ENCODE data around the gene LGALS3BP. TPM values are rescaled to one million over a fixed set of nuclear protein-coding genes. Genes with fewer than 3 reads are reported as not detected.

LGALS3BP gene
- total and polyA plus RNA-seq, 2 donors (not counting 1 experiment from before 2014, with no cell fraction given) = 1.8 to 7.5 TPM

DNA sequence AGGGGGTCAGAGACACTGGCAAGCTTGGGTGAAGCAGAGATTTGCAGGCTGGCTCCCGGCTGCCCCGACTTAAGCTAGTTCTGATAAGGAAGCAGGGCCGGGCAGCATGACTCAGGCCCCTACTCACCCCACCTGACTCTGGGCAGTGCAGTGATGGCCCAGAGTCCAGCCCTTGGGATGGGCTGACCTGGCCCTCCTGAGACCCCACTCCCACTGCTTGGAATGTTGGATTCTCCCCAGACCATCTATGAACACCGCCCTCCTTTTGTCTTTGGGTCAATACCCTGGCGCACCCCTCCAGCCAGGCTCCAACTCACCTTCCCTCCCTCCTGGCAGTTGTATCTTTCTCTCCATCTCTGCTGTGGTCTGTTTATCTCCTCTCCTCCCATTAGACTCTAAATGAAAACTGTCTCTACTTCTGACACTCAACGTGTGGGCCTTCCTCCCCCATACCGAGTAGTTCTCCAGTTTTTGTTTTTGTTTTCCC, 21.0 kb downstream of the LGALS3BP start:
- H4K20me1 ChIP-seq (ENCODE audit: control insufficient read depth, insufficient read depth, low read length, poor library complexity, severe bottlenecking) = no peaks in the 10 kb centered on the region
- no peak overlapping the region for H3K4me3 ChIP-seq (ENCODE audit: control extremely low read depth in 1 of 5, extremely low read depth in 1 of 5, insufficient read depth in 1 of 5, low read depth in 2 of 5, low read length in 4 of 5)
- ChIA-PET CTCF (interaction anchor here (2.8 kb wide), 1 partner anchor 13 kb away, joined by 7 read pairs; no protein-coding TSS in a partner anchor), POLR2A (no interaction called here)
- no peaks in the 10 kb centered on the region for H3K36me3 ChIP-seq (replicated peaks in 1 of 2; ENCODE audit: control extremely low read depth in 1 of 2, control insufficient read depth in 1 of 2, extremely low read depth in 1 of 2, insufficient read depth in 2 of 2, low read length in 1 of 2)
- H3K79me2 ChIP-seq (ENCODE audit: control insufficient read depth, insufficient read depth, low read length) = no peaks in the 10 kb centered on the region
- Mint-ChIP-seq H3K4me3 (no peak overlapping the region), H3K4me1 (no peaks in the 10 kb centered on the region), H3K27ac (no peak overlapping the region), H3K9me3 (ENCODE audit: insufficient read depth) (no peaks in the 10 kb centered on the region), H3K27me3 (no peaks in the 10 kb centered on the region)
- no peaks in the 10 kb centered on the region for H3K9me3 ChIP-seq (ENCODE audit: control extremely low read depth in 1 of 3, control insufficient read depth in 2 of 3, insufficient read depth in 1 of 3, low read length in 2 of 3)
- H3K4me1 ChIP-seq (ENCODE audit: control insufficient read depth in 2 of 2, insufficient read depth in 2 of 2, low read length in 2 of 2) = no peaks in the 10 kb centered on the region
- H3K27ac ChIP-seq (ENCODE audit: low read length in 2 of 2) = no peak overlapping the region
- intact Hi-C loops (cut with micrococcal nuclease) = no loop called here
- no peaks in the 10 kb centered on the region for H3K27me3 ChIP-seq (replicated peaks in 1 of 4; ENCODE audit: control extremely low read depth in 1 of 4, control insufficient read depth in 3 of 4, insufficient read depth in 4 of 4, low read length in 3 of 4)
- 91% methylated on average over 7 of the region's 7 CpGs for WGBS (ENCODE audit: insufficient coverage)
- H3K4me2 ChIP-seq (replicated peaks; ENCODE audit: low read depth, low read length, poor library complexity, severe bottlenecking) = no peak overlapping the region
- no peak for DNase-seq
- TF ChIP-seq CTCF (IDR thresholded peaks at IDR 0.05) (no peak), EZH2 (IDR thresholded peaks at IDR 0.05; ENCODE audit: borderline replicate concordance, insufficient read depth, low read depth, low read length, poor library complexity, severe bottlenecking) (no peak)
- no peak for ATAC-seq (ENCODE audit: low read depth)
- H2AFZ ChIP-seq (ENCODE audit: insufficient read depth, low read depth, low read length, poor library complexity, severe bottlenecking) = no peak overlapping the region
- no peak overlapping the region for H3K9ac ChIP-seq (ENCODE audit: low read length)

DNA sequence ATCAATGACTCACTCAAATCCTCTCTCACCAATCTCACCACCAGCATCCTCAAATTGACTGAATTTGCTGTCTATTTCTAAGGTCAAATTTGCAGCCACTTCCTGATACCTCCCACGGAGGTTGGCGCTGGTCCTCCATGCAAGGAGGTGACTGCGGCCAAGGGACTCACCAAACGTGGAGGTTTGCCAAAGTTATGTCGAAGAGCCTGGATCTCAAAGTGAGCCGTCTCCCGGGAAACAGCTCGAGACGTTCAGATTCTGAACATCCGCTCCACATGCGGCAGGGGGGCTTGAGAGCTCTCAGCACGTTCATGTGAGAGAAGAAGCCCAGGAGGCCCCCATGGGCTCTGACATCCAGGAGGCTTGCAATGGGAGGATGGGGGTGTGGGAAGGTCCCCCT, 22.6 kb downstream of the LGALS3BP start:
- Mint-ChIP-seq H3K4me3 (no peak overlapping the region), H3K27me3 (peaks cover 3% of the 10 kb centered on the region), H3K9me3 (ENCODE audit: insufficient read depth) (no peaks in the 10 kb centered on the region), H3K4me1 (no peaks in the 10 kb centered on the region), H3K27ac (no peak overlapping the region)
- no peak for ATAC-seq (ENCODE audit: low read depth)
- no peak overlapping the region for H2AFZ ChIP-seq (ENCODE audit: insufficient read depth, low read depth, low read length, poor library complexity, severe bottlenecking)
- ChIA-PET CTCF (interaction anchor here (1.8 kb wide), 1 partner anchor 13 kb away, joined by 6 read pairs; no protein-coding TSS in a partner anchor), POLR2A (no interaction called here)
- H3K27ac ChIP-seq (ENCODE audit: low read length in 2 of 2) = no peak overlapping the region
- intact Hi-C loops (cut with micrococcal nuclease) = no loop called here
- peaks cover 0 to 3% (median 0%) of the 10 kb centered on the region in 3 donors for H3K9me3 ChIP-seq (ENCODE audit: control extremely low read depth in 1 of 3, control insufficient read depth in 2 of 3, insufficient read depth in 1 of 3, low read length in 2 of 3)
- DNase-seq = no peak
- no peak overlapping the region for H3K9ac ChIP-seq (ENCODE audit: low read length)
- H3K4me3 ChIP-seq (ENCODE audit: control extremely low read depth in 1 of 5, extremely low read depth in 1 of 5, insufficient read depth in 1 of 5, low read depth in 2 of 5, low read length in 4 of 5) = no peak overlapping the region
- WGBS (ENCODE audit: insufficient coverage) = 93% methylated on average over 12 of the region's 12 CpGs
- H3K27me3 ChIP-seq (replicated peaks in 1 of 4; ENCODE audit: control extremely low read depth in 1 of 4, control insufficient read depth in 3 of 4, insufficient read depth in 4 of 4, low read length in 3 of 4) = peaks cover 0 to 5% (median 0%) of the 10 kb centered on the region in 4 experiments
- H4K20me1 ChIP-seq (ENCODE audit: control insufficient read depth, insufficient read depth, low read length, poor library complexity, severe bottlenecking) = no peaks in the 10 kb centered on the region
- H3K4me2 ChIP-seq (replicated peaks; ENCODE audit: low read depth, low read length, poor library complexity, severe bottlenecking) = no peak overlapping the region
- no peaks in the 10 kb centered on the region for H3K36me3 ChIP-seq (replicated peaks in 1 of 2; ENCODE audit: control extremely low read depth in 1 of 2, control insufficient read depth in 1 of 2, extremely low read depth in 1 of 2, insufficient read depth in 2 of 2, low read length in 1 of 2)
- TF ChIP-seq CTCF (IDR thresholded peaks at IDR 0.05) (no peak), EZH2 (IDR thresholded peaks at IDR 0.05; ENCODE audit: borderline replicate concordance, insufficient read depth, low read depth, low read length, poor library complexity, severe bottlenecking) (no peak)
- H3K79me2 ChIP-seq (ENCODE audit: control insufficient read depth, insufficient read depth, low read length) = no peaks in the 10 kb centered on the region
- H3K4me1 ChIP-seq (ENCODE audit: control insufficient read depth in 2 of 2, insufficient read depth in 2 of 2, low read length in 2 of 2) = no peaks in the 10 kb centered on the region
